HTR-8/SVneo (cell line): Measurements from ENCODE around the gene SELENON.

Source experiments
- DNase-seq: peaks from one replicate; pipeline ENCODE4 v3.0.0; 2011; ENCODE audit warnings: low spot score, mixed read lengths; ENCODE audit not compliant: insufficient read length
- FAIRE-seq: peaks from 2 replicates; lab custom pipeline; 2011; peaks lifted over from hg19 to GRCh38; lab: Jason Lieb, UNC

SELENON gene

DNA sequence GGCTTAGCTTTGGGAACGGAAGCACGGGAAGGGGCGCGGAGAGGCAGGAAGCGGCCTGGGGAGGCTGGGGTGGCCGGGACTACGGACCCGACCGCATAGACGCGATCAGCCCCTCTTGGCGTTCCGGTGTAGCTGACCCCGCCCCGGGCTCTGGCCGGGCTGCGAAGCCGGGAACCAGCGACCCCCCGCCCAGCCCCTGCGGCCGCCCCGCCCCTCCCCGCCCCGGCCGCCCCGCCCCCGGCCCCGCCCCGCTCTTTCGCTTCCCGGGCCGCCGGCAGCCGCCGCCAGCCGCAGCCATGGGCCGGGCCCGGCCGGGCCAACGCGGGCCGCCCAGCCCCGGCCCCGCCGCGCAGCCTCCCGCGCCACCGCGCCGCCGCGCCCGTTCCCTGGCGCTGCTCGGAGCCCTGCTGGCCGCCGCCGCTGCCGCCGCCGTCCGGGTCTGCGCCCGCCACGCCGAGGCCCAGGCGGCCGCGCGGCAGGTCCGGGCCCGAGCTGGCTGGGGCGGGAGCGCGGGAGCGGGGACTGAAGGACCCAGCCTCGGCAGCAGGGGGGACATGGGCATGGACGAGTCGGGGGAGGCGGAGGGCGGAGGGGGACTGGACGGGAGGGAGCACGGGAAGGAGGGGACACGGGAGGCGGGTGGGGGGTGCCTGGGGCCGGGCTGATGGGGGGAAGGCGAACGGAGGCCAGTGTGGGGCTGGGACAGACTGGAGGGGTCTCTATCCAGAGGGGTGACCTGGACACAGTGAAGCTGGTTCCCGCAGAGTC lies at the start of gene SELENON:
TSS of gene SELENON (plus strand) at position 259 of the 768 bp plus-strand sequence. CDS start at position 297, 38 bp downstream.
- FAIRE-seq (no peak), DNase-seq (peak; percentile 56)

DNA sequence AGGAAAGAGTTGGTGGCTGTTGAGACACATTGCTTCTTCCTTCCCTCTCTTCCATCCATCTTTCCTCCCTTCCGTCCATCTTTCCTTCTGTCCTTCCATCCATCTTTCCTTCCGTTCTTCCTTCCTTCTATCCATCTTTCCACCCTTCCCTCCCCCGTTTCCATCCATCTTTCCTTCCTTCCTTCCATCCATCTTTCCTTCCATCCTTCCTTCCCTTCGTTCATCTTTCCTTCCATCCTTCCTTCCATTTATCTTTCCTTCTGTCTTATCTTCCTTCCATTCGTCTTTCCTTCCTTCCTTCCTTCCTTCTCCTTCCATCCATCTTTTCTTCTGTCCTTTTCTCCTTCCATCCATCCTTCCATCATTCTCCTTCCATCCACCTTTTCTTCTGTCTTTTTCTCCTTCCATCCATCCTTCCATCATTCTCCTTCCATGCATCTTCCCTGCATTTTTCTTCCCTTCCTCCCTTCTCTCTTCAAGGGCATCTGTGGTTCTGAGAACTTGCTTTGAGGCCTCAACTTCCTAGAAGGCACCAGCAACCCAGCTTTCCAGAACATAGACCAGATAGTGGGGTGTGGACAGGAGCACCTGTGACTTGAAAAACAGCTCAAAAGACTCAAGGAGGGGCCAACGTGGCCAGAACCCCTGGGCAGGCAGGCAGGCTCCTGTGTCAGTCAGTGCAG lies 48.9 kb upstream of the SELENON start:
- FAIRE-seq = no peak

DNA sequence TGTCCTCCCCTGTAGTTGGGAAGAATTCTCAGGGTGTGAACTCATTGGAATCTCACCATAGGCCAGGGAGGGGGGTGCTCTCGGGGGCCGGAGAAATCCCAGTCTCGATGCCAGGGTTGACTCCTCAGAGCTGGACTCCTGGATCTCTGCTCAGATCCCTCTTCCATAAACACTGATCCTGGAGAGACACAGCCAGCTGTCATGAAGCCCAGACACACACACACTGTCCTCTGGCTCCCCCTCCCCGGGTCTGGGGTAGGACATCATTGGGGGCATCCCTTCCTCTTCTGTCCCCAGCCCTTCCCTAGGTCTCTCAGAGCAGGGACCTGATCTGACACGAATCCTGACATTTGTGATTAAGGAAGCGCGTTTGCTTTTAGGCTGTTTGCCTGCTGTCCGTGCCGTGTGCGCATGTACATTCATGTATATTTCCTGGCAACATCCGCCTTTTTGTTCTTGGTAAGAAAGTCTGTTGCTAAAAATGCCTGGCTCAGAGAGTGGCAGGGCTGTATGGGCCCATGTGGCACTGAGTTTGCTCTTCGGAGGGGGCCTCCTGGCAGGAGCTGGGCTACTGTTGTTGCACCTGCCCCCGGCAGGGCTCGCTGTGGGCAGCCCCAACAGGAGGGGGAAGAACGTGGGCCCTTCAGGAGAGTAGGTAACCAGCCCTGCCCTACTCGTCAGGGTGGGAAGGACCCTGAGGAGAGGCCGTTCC lies 45.4 kb upstream of the SELENON start:
- DNase-seq (no peak), FAIRE-seq (no peak)

More for the DNA sequence above, 48.9 kb upstream of the SELENON start:
- no peak for DNase-seq

- DNase-seq = no peak
- no peak for FAIRE-seq
Observed at GRCh38 chr1:25755475-25756125, 44.4 kb upstream of the SELENON start.

- FAIRE-seq = no peak
Observed at GRCh38 chr1:25756215-25756614, 43.8 kb upstream of the SELENON start.

GRCh38 chr1:25757151-25757845 lies 42.7 kb upstream of the SELENON start:
- no peak for FAIRE-seq

More at GRCh38 chr1:25756215-25756614, 43.8 kb upstream of the SELENON start:
- no peak for DNase-seq

GRCh38 chr1:25757846-25758185 lies 42.2 kb upstream of the SELENON start:
- no peak for FAIRE-seq
- no peak for DNase-seq

More at GRCh38 chr1:25757151-25757845, 42.7 kb upstream of the SELENON start:
- DNase-seq = no peak

DNA sequence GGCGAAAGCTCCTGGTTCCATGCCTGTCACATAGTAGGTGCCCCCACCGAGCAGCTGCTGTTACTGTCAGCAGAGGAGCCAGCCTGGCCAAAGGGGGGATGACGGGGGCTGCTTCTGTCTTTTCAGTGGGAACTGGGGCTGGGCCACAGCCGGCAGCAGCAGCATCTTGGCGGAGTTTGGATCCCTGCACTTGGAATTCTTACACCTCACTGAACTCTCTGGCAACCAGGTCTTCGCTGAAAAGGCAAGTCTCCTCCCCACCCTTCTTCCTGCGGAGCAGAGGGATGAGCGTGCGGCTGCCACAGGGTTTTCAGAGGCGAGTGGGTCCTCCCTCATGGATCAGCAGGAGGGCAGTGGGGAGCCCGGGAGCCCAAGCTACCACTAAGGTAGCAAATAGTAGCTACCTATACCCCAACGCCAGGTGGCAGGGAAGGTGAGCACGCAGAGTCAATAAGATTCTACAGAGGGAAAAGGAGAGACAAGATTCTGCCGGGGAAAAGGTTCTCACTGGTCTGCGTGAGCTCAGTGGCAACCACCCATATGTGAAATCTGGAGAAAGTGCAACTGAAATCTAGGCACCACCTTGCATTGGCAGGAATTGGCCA lies 41.4 kb upstream of the SELENON start:
- no peak for DNase-seq

GRCh38 chr1:25760122-25760719 lies 39.8 kb upstream of the SELENON start:
- FAIRE-seq (no peak), DNase-seq (no peak)

More for the DNA sequence above, 41.4 kb upstream of the SELENON start:
- FAIRE-seq = no peak

DNA sequence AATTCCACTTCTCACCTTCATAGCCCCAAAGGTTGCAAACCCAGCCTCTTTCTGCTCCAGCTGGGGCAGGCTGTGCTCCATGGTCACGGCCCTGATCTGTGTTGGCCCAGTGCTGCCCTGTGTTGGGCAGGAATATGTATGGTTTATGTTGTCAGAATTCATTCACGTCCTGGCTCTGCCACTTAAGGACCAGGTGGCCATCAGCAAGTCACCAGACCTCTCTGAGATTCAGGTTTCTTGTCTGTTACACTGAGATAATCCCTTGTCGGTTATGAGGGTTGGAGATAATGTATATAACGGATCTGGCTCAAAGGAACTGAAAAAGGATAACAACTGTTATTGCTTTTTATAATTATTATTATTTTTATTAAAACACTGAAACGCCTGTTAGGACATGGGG lies 39.1 kb upstream of the SELENON start:
- FAIRE-seq (no peak), DNase-seq (no peak)

DNA sequence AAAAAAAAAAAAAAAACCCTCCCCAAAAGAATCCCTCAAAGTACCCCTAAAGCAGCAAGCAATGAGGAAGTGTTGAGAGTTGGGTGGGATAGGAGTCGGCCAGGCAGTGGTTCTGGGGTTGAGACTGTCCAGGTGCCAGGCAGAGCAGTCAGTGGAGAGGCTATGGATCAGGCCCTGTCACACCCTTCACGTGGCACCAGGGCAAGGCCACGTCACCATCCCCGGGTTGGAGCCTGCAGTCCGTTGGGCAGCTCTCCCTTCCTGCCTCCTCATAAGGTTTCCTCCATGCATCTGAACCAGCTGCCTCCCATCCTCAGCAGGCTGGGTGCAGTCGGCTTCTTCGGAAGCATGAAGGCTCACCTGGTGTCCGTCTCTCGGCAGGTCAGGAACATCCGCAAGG lies 36.5 kb upstream of the SELENON start:
- DNase-seq = no peak
- no peak for FAIRE-seq

GRCh38 chr1:25765136-25765922 lies 34.7 kb upstream of the SELENON start:
- DNase-seq (no peak), FAIRE-seq (no peak)

- FAIRE-seq (no peak), DNase-seq (no peak)
Observed at GRCh38 chr1:25765923-25766589, 33.9 kb upstream of the SELENON start.

- FAIRE-seq = no peak
- no peak for DNase-seq
Observed at GRCh38 chr1:25766721-25767436, 33.1 kb upstream of the SELENON start.

DNA sequence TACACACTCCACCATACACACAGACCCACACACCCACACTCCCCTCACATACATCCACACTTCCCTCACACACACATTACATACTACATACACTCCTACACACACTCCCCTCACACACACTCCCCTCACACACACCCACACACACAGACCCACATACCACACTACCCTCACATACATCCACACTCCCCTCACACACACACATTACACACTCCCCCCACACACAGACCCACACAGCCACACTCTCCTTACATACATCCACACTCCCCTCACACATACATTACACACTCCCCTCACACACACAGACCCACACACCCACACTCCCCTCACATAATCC lies 32.6 kb upstream of the SELENON start:
- FAIRE-seq = no peak

GRCh38 chr1:25768999-25769398 lies 31.0 kb upstream of the SELENON start:
- DNase-seq (no peak), FAIRE-seq (no peak)

More for the DNA sequence above, 32.6 kb upstream of the SELENON start:
- no peak for DNase-seq

DNA sequence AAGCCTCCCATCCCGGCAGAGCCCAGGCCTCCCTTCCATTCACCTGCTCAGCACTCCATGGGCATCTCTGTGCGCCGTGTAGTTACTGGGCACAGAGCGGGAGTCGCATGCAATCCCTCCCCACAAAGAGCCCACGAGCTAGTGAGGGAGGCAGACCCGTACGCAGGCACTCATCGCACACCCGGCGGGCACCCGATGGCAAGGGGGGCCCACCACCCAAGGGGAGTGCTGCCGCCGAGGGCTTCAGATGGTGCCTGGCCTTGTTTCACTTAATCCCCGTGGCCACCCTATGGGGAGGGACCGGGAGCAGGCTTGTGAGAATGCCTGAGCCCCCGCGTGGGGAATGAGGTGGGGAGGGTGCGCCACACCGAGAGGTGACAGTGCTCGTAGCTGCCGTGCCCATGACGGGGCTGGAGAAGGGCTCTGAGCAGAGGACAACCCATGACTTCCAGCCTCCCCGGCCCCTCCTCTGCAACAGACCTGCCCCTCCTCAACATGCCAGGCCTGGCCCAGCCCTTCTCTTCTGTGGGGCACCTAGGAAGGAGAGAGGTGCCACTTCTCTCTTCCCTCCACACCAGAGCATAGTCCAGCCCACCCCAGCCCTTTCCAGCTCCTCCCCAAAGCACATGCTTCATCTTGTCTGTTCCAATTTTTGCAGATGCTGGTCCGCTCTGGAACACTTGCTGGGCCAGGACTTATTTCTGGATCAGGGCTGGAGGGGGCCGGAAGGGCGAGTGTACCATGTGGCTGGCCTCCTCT lies 30.2 kb upstream of the SELENON start:
- no peak for DNase-seq
- FAIRE-seq = no peak
